ENCODE results near the gene RPA3.

GRCh38 chr7:7699380-7699779 is 19.0 kb downstream of the RPA3 start:
- TF ChIP-seq CTCF (IDR thresholded peaks at IDR 0.05; ENCODE audit: extremely low read depth in 1 of 2, insufficient read depth in 1 of 2, low read depth in 1 of 2, low read length in 2 of 2) (no peak), POLR2AphosphoS5 (IDR thresholded peaks at IDR 0.05; ENCODE audit: insufficient read depth, low read depth, low read length) (no peak)
